SH-SY5Y (cell line): Measurements from ENCODE around the gene FLT3.

ENCODE experiments used
- GATA2 ChIP-seq: IDR thresholded peaks from 2 replicates; pipeline ENCODE4 v1.6.1; 2011; ENCODE audit warnings: mild to moderate bottlenecking, low read depth, low read length
- GATA3 ChIP-seq: IDR thresholded peaks from 2 replicates; pipeline ENCODE4 v1.6.1; 2011; ENCODE audit warnings: low read depth, mild to moderate bottlenecking, low read length, moderate library complexity

- no peak for TF ChIP-seq GATA2
- no peak for TF ChIP-seq GATA3
These were observed 55.8 kb downstream of the FLT3 start for GRCh38 chr13:28044608-28045007.
